NCI-H2196 treated with DMSO at 0.1 percent for 48 hours (cell line): ENCODE measurements around the gene ZBTB20.

ENCODE experiments used
- DNase-seq: peaks from one replicate; lab custom pipeline; 2025; ENCODE audit not compliant: unreplicated experiment; lab: John Stamatoyannopoulos, UW

The ZBTB20 gene

DNA sequence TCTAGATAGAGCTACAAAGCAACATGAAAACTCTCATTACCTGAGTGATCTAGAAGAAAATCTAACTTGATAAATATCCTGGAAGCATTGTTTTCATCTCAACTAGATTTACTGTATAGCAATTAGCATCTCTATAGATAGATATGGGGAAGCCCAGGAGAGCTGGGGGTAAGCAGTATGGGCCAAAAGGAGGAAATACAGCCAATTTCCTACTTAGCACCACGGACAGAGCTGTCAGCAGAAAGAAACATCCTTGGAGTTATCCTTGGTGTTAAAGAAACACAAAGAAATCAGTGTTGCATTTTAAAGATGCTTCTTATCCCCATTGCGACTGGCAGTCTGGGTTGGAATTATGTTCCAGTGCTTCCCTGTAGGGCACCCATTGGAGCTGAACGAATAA is 727.0 kb downstream of the ZBTB20 start:
- DNase-seq, result no peak

- peak; percentile 83 for DNase-seq
These were observed 728.2 kb downstream of the ZBTB20 start for GRCh38 chr3:114418724-114419543.

DNA sequence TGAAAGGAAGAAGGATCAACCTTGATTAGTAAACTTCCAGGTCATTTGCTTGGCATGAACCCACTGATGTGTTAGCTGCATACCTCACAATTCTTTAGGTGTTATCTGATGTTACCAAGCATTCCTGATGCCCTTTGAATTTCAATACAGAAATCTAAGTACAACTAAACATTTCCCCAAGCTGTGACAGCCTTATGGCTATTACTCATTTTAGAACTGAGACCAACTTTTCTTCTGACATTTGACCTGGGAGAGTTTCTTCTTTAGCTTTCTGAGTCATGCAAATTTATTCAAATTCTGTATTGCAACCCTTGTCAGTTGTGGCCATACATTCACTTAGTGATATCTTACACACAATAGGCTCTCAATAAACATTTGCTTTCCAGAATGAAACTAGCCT is 729.0 kb downstream of the ZBTB20 start:
- no peak for DNase-seq

- no peak for DNase-seq
These were observed 729.4 kb downstream of the ZBTB20 start for GRCh38 chr3:114417675-114418074.

GRCh38 chr3:114417265-114417664 is 729.8 kb downstream of the ZBTB20 start:
- no peak for DNase-seq

DNA sequence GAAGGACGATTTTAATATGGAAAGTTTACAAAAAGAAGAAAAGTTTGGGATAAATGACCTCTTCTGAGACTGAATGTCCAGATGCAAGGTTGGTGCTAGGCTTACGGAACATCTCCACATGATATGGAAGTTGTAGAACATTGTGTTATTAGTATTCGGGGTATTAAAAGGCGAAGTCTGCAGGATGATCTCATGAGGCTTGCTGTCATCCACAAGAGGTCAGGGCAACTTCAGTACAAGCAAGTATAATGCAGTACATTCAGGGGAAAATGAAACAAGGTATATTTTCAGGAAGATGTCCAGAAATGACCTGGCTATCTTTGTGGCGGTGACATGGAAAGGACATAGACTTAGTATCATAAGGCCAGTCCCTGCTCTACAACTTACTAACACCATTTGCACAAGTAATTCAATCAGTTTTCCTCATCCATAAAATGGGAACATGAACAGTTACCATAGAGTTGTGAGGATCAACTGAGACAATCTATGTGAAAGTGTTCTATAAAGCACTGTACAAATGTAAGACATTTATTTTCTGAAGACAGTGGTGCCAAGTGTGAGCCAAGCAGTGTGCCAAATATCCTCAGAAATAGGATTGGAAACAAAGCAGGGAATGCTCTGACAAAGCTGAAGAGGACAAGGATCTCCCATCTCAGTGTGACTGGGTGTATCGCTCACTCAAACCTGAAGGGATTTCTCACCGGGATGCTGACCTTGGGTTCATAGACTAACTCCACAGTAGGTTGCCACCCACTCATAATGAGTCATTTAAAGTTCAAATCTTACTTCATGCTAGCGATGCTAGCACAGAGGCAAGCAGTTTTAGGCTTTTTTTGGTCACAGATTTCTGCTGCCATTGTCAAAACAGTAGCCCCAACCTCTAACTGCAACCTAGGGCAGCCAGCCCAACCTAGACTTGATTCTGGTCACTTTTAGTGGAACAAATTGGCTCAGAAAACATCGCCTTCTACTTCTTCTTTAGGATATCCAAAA is 735.0 kb downstream of the ZBTB20 start:
- DNase-seq, result no peak

GRCh38 chr3:114411190-114411668 is 735.9 kb downstream of the ZBTB20 start:
- DNase-seq, result no peak

- peak; percentile 19 for DNase-seq
These were observed 738.1 kb downstream of the ZBTB20 start for GRCh38 chr3:114408736-114409670.

DNA sequence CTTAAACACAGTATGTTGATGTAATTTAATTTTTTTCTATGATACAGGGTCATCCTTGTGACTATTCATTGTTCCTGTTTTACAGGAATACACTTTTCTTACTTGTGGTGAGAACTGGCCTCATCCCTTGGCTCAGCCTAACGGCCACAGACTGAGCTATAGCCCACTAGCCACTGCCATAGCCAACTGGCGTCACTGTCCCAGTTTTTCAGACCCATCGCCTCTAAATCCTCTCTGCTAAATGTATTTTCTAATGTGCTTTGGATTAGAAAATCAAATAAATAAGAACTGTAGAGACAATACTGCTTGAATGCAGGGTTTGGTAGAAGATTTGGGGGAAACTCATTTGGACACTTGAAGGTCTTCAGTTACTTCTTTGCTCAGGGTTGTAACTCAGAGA is 740.2 kb downstream of the ZBTB20 start:
- no peak for DNase-seq

- no peak for DNase-seq
These were observed 740.8 kb downstream of the ZBTB20 start for GRCh38 chr3:114406286-114406685.

DNA sequence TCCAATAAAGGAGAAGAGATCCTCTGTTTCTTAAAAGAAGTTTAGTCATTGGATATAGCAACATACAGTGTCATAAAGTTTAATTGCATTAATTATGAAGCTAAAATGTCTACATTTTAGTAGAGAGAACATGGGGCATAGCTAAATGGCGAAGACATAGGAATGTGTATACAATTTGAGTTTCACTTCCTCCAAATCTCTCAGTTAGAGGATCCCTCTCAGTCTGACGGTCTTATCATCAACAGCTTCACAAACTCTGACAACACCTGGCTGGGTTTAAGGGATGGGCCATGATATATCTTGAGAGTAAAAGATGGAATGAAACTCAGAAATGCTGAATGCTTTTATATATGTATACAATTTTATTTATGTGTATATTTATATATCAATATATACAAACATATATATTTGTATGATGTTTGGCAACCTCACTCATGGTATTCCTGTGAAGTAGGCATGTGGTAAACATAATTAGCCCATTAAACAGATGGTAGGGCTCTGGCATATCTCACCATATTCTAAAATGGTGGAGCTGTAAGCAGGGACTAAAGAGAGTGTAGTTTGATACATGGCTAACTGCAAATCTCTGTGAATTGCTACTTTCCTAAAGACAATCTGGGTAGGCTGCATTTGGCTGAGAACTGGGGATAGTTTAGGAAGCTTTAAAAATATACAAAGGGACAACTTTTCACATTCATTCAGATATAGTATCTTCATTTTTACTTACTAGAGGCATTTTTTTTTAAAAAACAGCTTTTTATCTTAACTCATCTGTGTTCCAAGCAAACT is 741.7 kb downstream of the ZBTB20 start:
- DNase-seq, result no peak

DNA sequence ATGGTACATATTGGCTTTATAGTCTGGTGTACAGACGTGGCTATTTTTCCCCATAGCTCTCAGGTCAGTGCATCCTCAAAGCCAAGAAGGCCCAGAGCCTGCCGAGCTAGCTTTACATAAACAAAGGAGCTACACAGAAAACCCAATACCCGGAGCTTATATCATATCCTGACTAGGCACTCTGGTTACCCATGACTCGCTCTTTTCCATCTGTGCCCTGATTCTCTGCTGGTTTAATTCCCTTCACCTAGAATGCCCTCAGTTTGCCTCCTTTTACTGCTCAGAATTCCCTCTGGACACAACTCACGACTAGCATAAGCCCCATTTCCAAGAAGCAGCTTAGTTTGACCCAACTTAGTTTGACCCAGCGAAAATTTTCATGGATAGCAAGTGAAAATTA is 742.5 kb downstream of the ZBTB20 start:
- no peak for DNase-seq

DNA sequence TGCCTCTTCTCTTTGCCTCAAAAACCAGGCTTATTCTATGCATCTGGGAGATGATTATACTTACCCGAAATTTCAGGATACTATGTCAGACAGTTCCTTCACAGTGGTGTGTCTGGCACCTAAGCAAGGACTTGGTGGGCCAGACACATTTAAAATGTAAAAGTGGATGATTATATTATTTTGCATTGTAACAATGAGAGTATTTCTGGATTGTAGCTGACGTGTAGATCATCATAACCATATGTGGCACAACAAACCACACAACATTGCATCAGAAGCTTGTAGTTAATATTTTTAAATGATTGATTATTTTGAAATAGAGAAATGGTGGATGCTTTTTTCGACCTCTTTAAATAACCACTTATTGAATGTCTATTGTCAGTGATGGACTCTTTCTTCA is 744.2 kb downstream of the ZBTB20 start:
- DNase-seq, result no peak

GRCh38 chr3:114401346-114401745 is 745.7 kb downstream of the ZBTB20 start:
- DNase-seq, result no peak

GRCh38 chr3:114400371-114400770 is 746.7 kb downstream of the ZBTB20 start:
- no peak for DNase-seq

- no peak for DNase-seq
These were observed 752.5 kb downstream of the ZBTB20 start for GRCh38 chr3:114394551-114394950.

DNA sequence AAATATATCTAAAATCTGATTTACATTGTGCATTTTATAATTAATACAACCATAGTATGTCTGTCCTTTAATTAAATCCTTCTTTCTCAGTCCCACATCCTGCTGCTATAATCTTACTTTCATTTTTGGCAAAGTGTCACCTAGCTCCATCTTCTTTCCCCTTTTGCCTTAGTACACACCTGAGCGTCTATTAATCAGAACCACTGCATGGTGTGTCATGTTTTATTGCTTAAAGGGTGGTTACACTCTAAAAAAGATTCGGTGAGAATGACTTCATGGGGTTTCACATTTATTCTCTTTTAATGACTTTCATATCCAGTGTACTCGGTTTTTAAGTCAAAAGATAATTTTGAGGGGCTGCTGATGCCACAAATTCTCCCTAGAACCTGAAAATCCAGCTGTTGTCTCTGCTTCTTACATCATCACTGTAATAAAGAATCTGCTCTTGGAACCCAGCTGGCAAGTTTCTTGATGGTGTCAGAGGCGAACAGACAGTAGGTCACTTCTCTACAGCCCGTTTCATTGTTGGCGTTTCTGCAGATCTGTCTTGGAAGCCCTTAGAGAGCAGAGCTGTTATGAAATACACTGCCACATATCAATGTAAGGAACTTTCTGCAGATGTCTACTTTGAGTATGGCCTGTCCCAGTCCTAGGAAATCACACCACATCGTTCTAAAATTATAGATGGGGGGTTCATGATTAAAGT is 753.6 kb downstream of the ZBTB20 start:
- no peak for DNase-seq

- no peak for DNase-seq
These were observed 754.3 kb downstream of the ZBTB20 start for GRCh38 chr3:114392831-114393230.

- no peak for DNase-seq
These were observed 757.9 kb downstream of the ZBTB20 start for GRCh38 chr3:114389156-114389555.
